H1 (cell line): ENCODE data around the gene LIN28B. TPM values are rescaled to one million over a fixed set of nuclear protein-coding genes. Genes with fewer than 3 reads are reported as not detected.

ENCODE experiments used
- CTCF ChIA-PET: fragments of 300-600 bp; sonication (Branson Sonifier 250); formaldehyde crosslinking; loops from one replicate; lab custom pipeline; 2021; ENCODE audit not compliant: partially characterized antibody; lab: Charles Lee
- POLR2A ChIA-PET: fragments of 300-600 bp; sonication (Branson Sonifier 250); formaldehyde crosslinking; loops from one replicate; lab custom pipeline; 2021; ENCODE audit warnings: inconsistent platforms; ENCODE audit not compliant: partially characterized antibody; lab: Charles Lee
- DNase-seq, 2 experiments: peaks; one replicate each; pipeline versions ENCODE4 v3.0.0 to v3.0.0-alpha.2; 2010 to 2022; ENCODE audit warnings: low spot score in 2 of 2, low read depth in 1 of 2, mixed read lengths in 1 of 2
- FAIRE-seq: peaks from 2 replicates; lab custom pipeline; 2011; peaks lifted over from hg19 to GRCh38; lab: Jason Lieb, UNC
- H2AFZ ChIP-seq: 2 replicates; pipeline ENCODE4 v1.8.1; 2012; ENCODE audit warnings: low read length, inconsistent platforms
- H2AK5ac ChIP-seq: 2 replicates; pipeline ENCODE4 v1.6.1; 2013; ENCODE audit warnings: low read depth, low read length
- H2BK120ac ChIP-seq: replicated peaks from 2 replicates; pipeline ENCODE3; 2013; ENCODE audit warnings: low read depth, low read length, inconsistent platforms
- H2BK12ac ChIP-seq: 2 replicates; pipeline ENCODE4 v1.6.1; 2013; ENCODE audit warnings: low read depth, low read length
- H2BK15ac ChIP-seq: 2 replicates; pipeline ENCODE4 v1.6.1; 2013; ENCODE audit warnings: low read length
- H2BK20ac ChIP-seq: 2 replicates; pipeline ENCODE4 v1.6.1; 2013; ENCODE audit warnings: low read length
- H2BK5ac ChIP-seq: 2 replicates; pipeline ENCODE4 v1.6.1; 2013; ENCODE audit warnings: low read depth, low read length
- H3K14ac ChIP-seq: 2 replicates; pipeline ENCODE4 v1.6.1; 2013; ENCODE audit warnings: inconsistent platforms; ENCODE audit not compliant: insufficient read length
- H3K18ac ChIP-seq: 2 replicates; pipeline ENCODE4 v1.6.1; 2013; ENCODE audit warnings: low read length; ENCODE audit errors: extremely low read depth
- H3K23ac ChIP-seq: 2 replicates; pipeline ENCODE4 v1.6.1; 2013; ENCODE audit warnings: inconsistent platforms; ENCODE audit not compliant: insufficient read length
- H3K23me2 ChIP-seq: 2 replicates; pipeline ENCODE4 v1.6.1; 2013; ENCODE audit warnings: low read depth, low read length
- H3K27ac ChIP-seq: 2 replicates; pipeline ENCODE4 v1.6.1; 2011; ENCODE audit warnings: low read depth, low read length, inconsistent platforms
- H3K27me3 ChIP-seq, 4 experiments: replicated peaks in 1 of 4; 1 replicate in 1 of 4; 2 replicates in 3 of 4; pipeline versions ENCODE4 v1.6.1 to v1.8.1; 2011 to 2013; ENCODE audit warnings: low read length in 3 of 4, mild to moderate bottlenecking in 3 of 4, inconsistent platforms in 2 of 4, mixed read lengths in 2 of 4, moderate library complexity in 1 of 4; ENCODE audit not compliant: control insufficient read depth in 3 of 4, insufficient read depth in 3 of 4; ENCODE audit errors: extremely low read depth in 1 of 4
- H3K36me3 ChIP-seq, 4 experiments: 2 replicates each; pipeline versions ENCODE4 v1.6.1 to v1.8.1; 2011 to 2013; ENCODE audit warnings: mild to moderate bottlenecking in 4 of 4, low read length in 3 of 4, moderate library complexity in 2 of 4, control low read depth in 1 of 4, inconsistent platforms in 1 of 4; ENCODE audit not compliant: insufficient read depth in 4 of 4, control insufficient read depth in 2 of 4
- H3K4ac ChIP-seq: replicated peaks from 2 replicates; pipeline ENCODE3; 2013; ENCODE audit warnings: low read length, low read depth, mixed read lengths, inconsistent platforms; ENCODE audit not compliant: insufficient read length
- H3K4me1 ChIP-seq, 4 experiments: replicated peaks in 1 of 4; 1 replicate in 1 of 4; 2 replicates in 3 of 4; pipeline versions ENCODE4 v1.6.1 to v1.8.1; 2011 to 2013; ENCODE audit warnings: low read length in 3 of 4, inconsistent platforms in 2 of 4, mixed read lengths in 1 of 4; ENCODE audit not compliant: insufficient read depth in 4 of 4, control insufficient read depth in 3 of 4
- H3K4me2 ChIP-seq, 2 experiments: 2 replicates each; pipeline versions ENCODE4 v1.6.1 to v1.8.1; 2011 to 2013; ENCODE audit warnings: low read depth in 2 of 2, low read length in 2 of 2, control low read depth in 1 of 2, inconsistent platforms in 1 of 2, mild to moderate bottlenecking in 1 of 2; ENCODE audit not compliant: insufficient read depth in 1 of 2
- H3K4me3 ChIP-seq, 4 experiments: fragments of 200-600, 300-600 bp in 1 of 4; sonication (generic), shearing (Covaris generic), sonication (Bioruptor Twin) in 1 of 4; 2 replicates each; pipeline versions ENCODE4 v1.5.1 to v1.8.1; 2011 to 2016; ENCODE audit warnings: low read length in 4 of 4, low read depth in 3 of 4, control low read depth in 2 of 4, inconsistent platforms in 2 of 4, mild to moderate bottlenecking in 2 of 4, mixed read lengths in 1 of 4, moderate library complexity in 1 of 4; ENCODE audit not compliant: insufficient read depth in 2 of 4; ENCODE audit errors: extremely low read depth in 1 of 4
- H3K56ac ChIP-seq: replicated peaks from 2 replicates; pipeline ENCODE3; 2013; ENCODE audit warnings: low read depth, mild to moderate bottlenecking, mixed read lengths, low read length, inconsistent platforms; ENCODE audit not compliant: insufficient read length
- H3K79me1 ChIP-seq: 2 replicates; pipeline ENCODE4 v1.6.1; 2013; ENCODE audit warnings: low read depth, low read length, control low read depth
- H3K79me2 ChIP-seq, 2 experiments: 2 replicates each; pipeline versions ENCODE4 v1.6.1 to v1.8.1; 2012 to 2013; ENCODE audit warnings: low read length in 2 of 2, mild to moderate bottlenecking in 2 of 2, inconsistent platforms in 1 of 2; ENCODE audit not compliant: insufficient read depth in 2 of 2, control insufficient read depth in 1 of 2
- H3K9ac ChIP-seq, 4 experiments: replicated peaks in 1 of 4; 1 replicate in 1 of 4; 2 replicates in 3 of 4; pipeline versions ENCODE4 v1.6.1 to v1.8.1; 2011 to 2013; ENCODE audit warnings: low read depth in 3 of 4, low read length in 3 of 4, control low read depth in 2 of 4, mild to moderate bottlenecking in 2 of 4, moderate library complexity in 2 of 4, inconsistent platforms in 1 of 4; ENCODE audit errors: extremely low read depth in 1 of 4
- H3K9me3 ChIP-seq, 2 experiments: 2 replicates each; pipeline versions ENCODE4 v1.6.1 to v1.8.1; 2012 to 2013; ENCODE audit warnings: mild to moderate bottlenecking in 2 of 2, moderate library complexity in 2 of 2, control low read depth in 1 of 2, inconsistent platforms in 1 of 2, low read depth in 1 of 2, low read length in 1 of 2, mixed read lengths in 1 of 2; ENCODE audit not compliant: insufficient read depth in 2 of 2
- H4K20me1 ChIP-seq, 2 experiments: replicated peaks in 1 of 2; 2 replicates each; pipeline versions ENCODE3 to v1.8.1; 2011 to 2013; ENCODE audit warnings: inconsistent platforms in 2 of 2, low read length in 2 of 2, mild to moderate bottlenecking in 1 of 2; ENCODE audit not compliant: insufficient read depth in 2 of 2, control insufficient read depth in 1 of 2
- H4K5ac ChIP-seq: 2 replicates; pipeline ENCODE4 v1.6.1; 2013; ENCODE audit warnings: low read length, low read depth, mixed read lengths, inconsistent platforms; ENCODE audit not compliant: insufficient read length
- H4K8ac ChIP-seq: 2 replicates; pipeline ENCODE4 v1.8.0; 2013; ENCODE audit warnings: mild to moderate bottlenecking, moderate library complexity, low read length, inconsistent platforms; ENCODE audit not compliant: insufficient read depth; ENCODE audit errors: extremely low read depth
- H4K91ac ChIP-seq: replicated peaks from 2 replicates; pipeline ENCODE3; 2013; ENCODE audit warnings: low read length, mixed read lengths, inconsistent platforms; ENCODE audit not compliant: insufficient read length
- NANOG ChIP-seq: IDR thresholded peaks from 2 replicates; pipeline ENCODE4 v1.6.1; 2011; ENCODE audit warnings: low read length, low read depth, mild to moderate bottlenecking, inconsistent platforms; ENCODE audit not compliant: insufficient read depth, poor library complexity, severe bottlenecking
- POLR2AphosphoS5 ChIP-seq: IDR thresholded peaks from 2 replicates; pipeline ENCODE4 v1.6.1; 2011; ENCODE audit warnings: low read depth, low read length
- RBBP5 ChIP-seq: IDR thresholded peaks from 2 replicates; pipeline ENCODE4 v1.7.1; 2012; ENCODE audit warnings: low read depth, mild to moderate bottlenecking, inconsistent platforms, low read length, moderate library complexity, borderline replicate concordance
- RFX5 ChIP-seq: IDR thresholded peaks from 2 replicates; pipeline ENCODE4 v1.6.1; 2011; ENCODE audit warnings: low read depth, low read length, improper control_type of control experiment, borderline replicate concordance
- SIRT6 ChIP-seq: IDR thresholded peaks from one replicate; pipeline ENCODE4 v1.7.1; 2012; ENCODE audit warnings: low read length, inconsistent platforms
- polyA plus RNA-seq, 7 experiments: library from polyadenylated mRNA; depleted of rRNA in 3 of 7; stranded (reverse) in 5 of 7; unstranded in 2 of 7; fragments of >200 nt in 5 of 7; fragments of 200-250 nt in 2 of 7; gene quantifications; 1 replicate in 5 of 7; 2 replicates in 1 of 7; 4 replicates in 1 of 7; pipeline versions ENCODE4 v1.2.1 to v1.2.3, GENCODE V29; 2011 to 2013; ENCODE audit warnings: missing spikeins in 2 of 7, mixed read lengths in 2 of 7
- total RNA-seq: library from RNA; stranded (reverse); fragmentation: NEBNext Ultra II Directional; extraction: Animal tissue kit (Norgen Biotek cat#: 25700); gene quantifications from 2 replicates; pipeline ENCODE4 v1.2.1, GENCODE V29; 2021

The LIN28B gene
- total and polyA plus RNA-seq, 2 of the 8 experiments (the other 6 are each of a cell fraction or from before 2014, with no cell fraction given) = 27.4 to 94.7 TPM

DNA sequence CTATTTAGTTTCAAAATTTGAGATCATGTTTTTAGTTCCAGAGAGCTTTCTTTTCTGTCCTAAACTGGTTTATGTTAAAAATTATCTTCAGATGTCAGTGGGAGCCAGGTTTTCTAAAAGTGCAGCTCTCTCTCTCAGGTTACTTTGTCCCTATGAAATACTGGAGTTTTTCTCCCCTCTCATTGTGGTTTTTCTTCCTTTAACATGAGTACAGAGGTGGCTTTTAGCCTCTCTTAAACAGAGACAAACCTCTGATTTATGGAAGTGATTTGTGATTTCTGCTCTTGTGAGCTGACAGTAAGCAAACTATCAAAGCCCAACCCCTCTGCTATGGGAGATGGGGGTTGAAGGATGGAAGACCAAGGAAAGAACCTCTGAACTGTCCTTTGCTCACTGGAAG is 85.7 kb downstream of the LIN28B start:
- Histone ChIP-seq H3K4me3 (no peak overlapping the region), H3K4ac (no peak overlapping the region), H4K5ac (no peak overlapping the region), H3K27ac (no peak overlapping the region), H2BK12ac (no peak overlapping the region), H2AK5ac (no peak overlapping the region), H2BK15ac (no peak overlapping the region), H4K8ac (no peak overlapping the region), H4K91ac (no peak overlapping the region), H3K36me3 (peaks cover 0 to 8% (median 4%) of the 10 kb centered on the region in 4 experiments; a peak in 4 of 8 replicates), H4K20me1 (no peaks in the 10 kb centered on the region), H2BK20ac (no peak overlapping the region), H3K9ac (no peak overlapping the region), H3K9me3 (no peaks in the 10 kb centered on the region), H2BK5ac (no peak overlapping the region), H3K4me2 (no peak overlapping the region), H3K27me3 (no peaks in the 10 kb centered on the region), H3K14ac (no peak overlapping the region), H3K79me2 (peaks cover 0 to 58% of the 10 kb centered on the region in 2 experiments; a peak in 3 of 4 replicates), H3K18ac (no peak overlapping the region), H2AFZ (no peak overlapping the region), H3K56ac (no peak overlapping the region), H3K23ac (no peak overlapping the region), H3K4me1 (peaks cover 0 to 1% (median 0%) of the 10 kb centered on the region in 4 experiments; a peak in 1 of 7 replicates), H2BK120ac (no peak overlapping the region), H3K23me2 (no peaks in the 10 kb centered on the region), H3K79me1 (no peaks in the 10 kb centered on the region)
- DNase-seq (no peak), FAIRE-seq (no peak)
- ChIA-PET POLR2A (interaction anchor here (0.6 to 2.4 kb wide), 6 partner anchors 13 to 165 kb away, joined by 3 to 11 read pairs (median 4); partner anchors contain the start of gene LIN28B), CTCF (interaction anchor here (0.7 to 1.0 kb wide), 4 partner anchors 10 to 184 kb away, joined by 3 read pairs; no protein-coding TSS in a partner anchor)
- TF ChIP-seq RBBP5 (no peak), NANOG (no peak), POLR2AphosphoS5 (no peak), SIRT6 (no peak), RFX5 (no peak)
